ENCODE results near the gene ASPM.

DNA sequence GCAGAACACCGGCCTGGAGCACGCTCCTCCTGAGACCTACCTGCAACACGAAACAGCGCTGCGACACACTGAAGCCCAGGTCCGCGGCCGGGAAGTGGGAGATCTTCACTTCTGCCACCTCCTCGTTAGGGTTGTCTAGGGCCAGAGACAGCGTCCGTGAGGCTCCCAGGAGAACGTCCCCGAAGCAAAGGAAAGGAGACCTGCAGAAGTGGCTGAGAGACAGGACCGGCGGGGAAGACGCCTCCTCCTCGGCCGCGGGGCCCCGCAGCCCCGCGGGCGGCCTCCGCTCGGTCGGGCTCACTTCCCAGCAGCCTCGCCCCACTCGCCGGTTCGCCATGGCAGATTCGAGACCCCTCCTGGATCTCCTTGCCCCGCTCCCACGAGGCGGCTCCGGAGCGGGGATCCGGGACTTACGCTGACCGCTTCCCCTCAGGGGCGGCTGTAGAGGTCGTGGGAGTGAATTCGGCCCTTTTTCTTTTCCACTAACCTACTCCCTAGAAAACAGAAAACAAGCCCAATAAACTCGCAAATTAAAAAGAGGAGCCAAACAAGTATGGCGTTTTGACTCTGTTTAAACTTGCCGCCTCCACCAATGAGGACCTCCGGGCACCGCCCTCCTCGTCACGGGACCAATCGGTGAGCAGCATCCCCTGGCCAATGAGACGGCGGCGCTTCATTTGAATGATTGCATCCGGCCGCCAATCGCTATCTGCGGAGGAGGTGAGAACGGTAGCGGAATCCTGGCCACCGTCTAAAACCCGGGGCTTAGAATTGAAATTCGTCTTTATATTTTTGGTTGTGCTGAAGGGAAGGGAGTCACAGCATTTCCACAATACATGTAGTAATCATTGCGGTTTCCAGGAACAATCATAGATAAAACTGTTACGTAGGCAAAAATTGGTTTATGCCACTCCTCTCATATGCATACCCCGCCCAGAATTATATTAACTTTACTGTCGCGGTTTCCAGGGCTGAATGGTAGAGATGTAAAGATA lies at the start of gene ASPM:
- TF ChIP-seq EZH2 (IDR thresholded peaks at IDR 0.05; ENCODE audit: borderline replicate concordance, insufficient read depth, low read depth, low read length, poor library complexity, severe bottlenecking) = no peak
- TF ChIP-seq, protein P1, sequence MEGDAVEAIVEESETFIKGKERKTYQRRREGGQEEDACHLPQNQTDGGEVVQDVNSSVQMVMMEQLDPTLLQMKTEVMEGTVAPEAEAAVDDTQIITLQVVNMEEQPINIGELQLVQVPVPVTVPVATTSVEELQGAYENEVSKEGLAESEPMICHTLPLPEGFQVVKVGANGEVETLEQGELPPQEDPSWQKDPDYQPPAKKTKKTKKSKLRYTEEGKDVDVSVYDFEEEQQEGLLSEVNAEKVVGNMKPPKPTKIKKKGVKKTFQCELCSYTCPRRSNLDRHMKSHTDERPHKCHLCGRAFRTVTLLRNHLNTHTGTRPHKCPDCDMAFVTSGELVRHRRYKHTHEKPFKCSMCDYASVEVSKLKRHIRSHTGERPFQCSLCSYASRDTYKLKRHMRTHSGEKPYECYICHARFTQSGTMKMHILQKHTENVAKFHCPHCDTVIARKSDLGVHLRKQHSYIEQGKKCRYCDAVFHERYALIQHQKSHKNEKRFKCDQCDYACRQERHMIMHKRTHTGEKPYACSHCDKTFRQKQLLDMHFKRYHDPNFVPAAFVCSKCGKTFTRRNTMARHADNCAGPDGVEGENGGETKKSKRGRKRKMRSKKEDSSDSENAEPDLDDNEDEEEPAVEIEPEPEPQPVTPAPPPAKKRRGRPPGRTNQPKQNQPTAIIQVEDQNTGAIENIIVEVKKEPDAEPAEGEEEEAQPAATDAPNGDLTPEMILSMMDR (IDR thresholded peaks at IDR 0.05) = no peak

Data from B cell (primary cell).